ENCODE data around the gene HES3.

DNA sequence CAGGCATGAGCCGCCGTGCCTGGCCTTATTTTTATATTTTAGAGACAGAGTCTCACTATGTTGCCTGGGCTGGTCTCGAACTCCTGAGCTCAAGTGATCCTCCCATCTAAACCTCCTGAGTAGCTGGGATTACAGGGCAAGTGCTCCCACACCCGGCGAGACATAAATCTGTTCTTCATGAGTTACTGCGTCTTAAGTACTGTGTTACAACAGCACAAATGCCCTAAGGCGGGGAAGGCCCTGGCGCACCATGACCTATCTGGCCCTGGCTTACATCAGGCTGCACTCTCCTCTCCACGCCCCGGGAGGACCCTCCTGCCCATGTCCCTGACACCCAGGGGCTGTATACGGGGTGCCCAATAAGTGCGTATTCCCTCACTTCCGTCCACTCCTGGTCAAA is 12.7 kb downstream of the HES3 start:
- TF ChIP-seq CTCF (IDR thresholded peaks at IDR 0.05; ENCODE audit: low read depth, low read length, poor library complexity, severe bottlenecking) (no peak), EZH2phosphoT487 (IDR thresholded peaks at IDR 0.05; ENCODE audit: borderline replicate concordance, low read length) (no peak)

Measured in DOHH2 (cell line).